ENCODE measurements around the gene FAM120B.
"Not testable (repeated sequence)": the region's sequence is repeated elsewhere in the genome, so short reads cannot be mapped to it uniquely, and the experiment has no call there.

FAM120B gene

DNA sequence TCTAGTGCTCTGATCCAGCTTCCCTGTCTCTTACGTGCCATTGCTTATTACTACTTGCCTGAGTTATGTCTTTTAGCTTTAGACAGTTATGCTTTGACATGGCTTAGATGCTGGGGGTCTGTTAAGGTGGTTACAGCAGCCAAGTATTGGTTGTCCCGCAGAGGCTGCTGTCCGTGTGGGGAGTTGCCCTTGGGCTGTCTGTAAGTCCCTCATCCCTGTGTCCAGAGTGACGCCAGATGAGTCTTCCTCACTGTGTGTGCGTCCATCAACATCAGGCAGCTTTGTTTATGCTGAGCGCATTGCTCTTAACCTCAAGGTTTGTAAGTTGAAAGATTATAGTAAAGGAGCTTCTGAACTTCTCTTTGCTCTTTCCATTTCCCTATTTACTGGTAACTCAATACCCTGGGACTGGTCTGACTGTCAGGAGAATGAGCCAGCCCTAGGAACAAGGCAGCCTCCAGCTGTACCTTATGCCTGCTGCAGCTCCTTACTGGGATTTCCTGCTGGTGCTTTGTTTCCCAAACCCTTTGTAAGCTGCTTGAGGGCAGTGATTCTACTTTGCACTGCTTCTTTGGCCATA is 7.2 kb downstream of the FAM120B start:
- peaks cover 41% of the 10 kb centered on the region for H3K36me3 Mint-ChIP-seq (ENCODE audit: low read depth)
- H3K27ac Mint-ChIP-seq, result no peak overlapping the region
- intact Hi-C loops (cut with micrococcal nuclease), result loop anchor here (10.0 kb wide), 1 partner anchor 479 kb away; no protein-coding TSS in a partner anchor
- no peaks in the 10 kb centered on the region for H3K9me3 Mint-ChIP-seq
- no peak overlapping the region for H3K4me3 Mint-ChIP-seq
- peaks cover 37% of the 10 kb centered on the region for H3K4me1 Mint-ChIP-seq (ENCODE audit: low read depth)
- H3K27me3 Mint-ChIP-seq, result no peaks in the 10 kb centered on the region

DNA sequence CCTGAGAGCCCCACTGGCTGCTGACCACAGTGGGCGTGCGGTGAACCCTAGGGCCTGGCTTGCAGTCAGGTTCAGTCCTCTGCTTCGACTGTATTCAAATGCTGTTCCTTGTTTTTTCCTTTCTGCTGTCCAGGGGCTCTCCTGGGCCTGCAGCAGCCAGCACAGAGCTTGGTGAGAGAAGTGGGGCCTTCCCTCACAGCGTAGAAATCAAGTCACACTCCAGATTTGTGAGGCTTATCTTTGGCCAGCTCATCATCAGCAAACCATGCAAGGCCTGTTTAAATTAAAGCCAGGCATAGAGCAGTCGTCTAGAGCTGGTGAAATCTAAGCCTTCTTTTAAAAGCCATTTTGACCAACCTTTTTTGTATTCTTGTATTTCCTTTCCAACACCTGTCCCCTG is 8.4 kb downstream of the FAM120B start:
- H3K27me3 Mint-ChIP-seq, result no peaks in the 10 kb centered on the region
- intact Hi-C loops (cut with micrococcal nuclease), result loop anchor here (10.0 kb wide), 1 partner anchor 480 kb away; no protein-coding TSS in a partner anchor
- peaks cover 51% of the 10 kb centered on the region for H3K36me3 Mint-ChIP-seq (ENCODE audit: low read depth)
- H3K4me1 Mint-ChIP-seq (ENCODE audit: low read depth), result peaks cover 40% of the 10 kb centered on the region
- H3K27ac Mint-ChIP-seq, result no peak overlapping the region
- no peaks in the 10 kb centered on the region for H3K9me3 Mint-ChIP-seq
- H3K4me3 Mint-ChIP-seq, result no peak overlapping the region

DNA sequence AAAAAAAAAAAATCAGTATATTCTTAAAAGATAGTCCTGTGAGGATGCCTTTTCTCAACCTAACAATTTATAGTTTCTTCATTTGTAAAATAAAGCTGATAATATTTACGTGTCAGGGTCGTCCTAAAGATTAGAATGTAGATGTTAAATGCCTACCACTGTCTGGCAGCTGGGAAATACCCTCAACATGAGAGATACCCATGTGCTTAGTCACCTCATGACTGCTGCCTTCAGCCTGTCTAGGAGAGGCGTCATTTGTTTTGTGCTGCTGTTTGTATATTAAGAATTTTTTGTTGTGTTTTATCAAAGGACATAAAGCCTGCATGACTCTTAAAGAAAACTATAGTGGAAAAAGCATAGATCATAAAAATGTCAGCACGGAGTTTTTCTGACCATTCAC is 9.5 kb downstream of the FAM120B start:
- H3K27ac Mint-ChIP-seq, result no peak overlapping the region
- H3K4me1 Mint-ChIP-seq (ENCODE audit: low read depth), result peaks cover 39% of the 10 kb centered on the region
- H3K4me3 Mint-ChIP-seq, result no peak overlapping the region
- intact Hi-C loops (cut with micrococcal nuclease), result loop anchor here (10.0 kb wide), 1 partner anchor 481 kb away; no protein-coding TSS in a partner anchor
- no peaks in the 10 kb centered on the region for H3K9me3 Mint-ChIP-seq
- H3K36me3 Mint-ChIP-seq (ENCODE audit: low read depth), result peaks cover 55% of the 10 kb centered on the region
- no peaks in the 10 kb centered on the region for H3K27me3 Mint-ChIP-seq

DNA sequence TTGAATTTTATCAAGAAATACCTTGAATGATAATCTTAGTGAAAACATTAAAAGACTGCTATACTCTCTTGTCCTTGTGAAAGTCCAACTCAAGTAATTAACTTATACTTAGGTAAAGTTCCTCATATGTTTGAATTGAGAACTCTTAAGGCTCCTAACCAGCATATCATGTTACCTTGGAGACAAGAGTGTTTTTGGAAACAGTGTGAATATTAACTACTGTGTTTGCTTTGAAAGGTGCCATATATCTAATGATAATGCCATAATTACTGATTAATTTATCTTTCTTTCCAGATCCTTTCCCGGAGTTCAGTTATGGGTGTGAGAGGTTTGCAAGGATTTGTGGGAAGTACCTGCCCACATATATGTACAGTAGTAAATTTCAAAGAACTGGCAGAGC is 10.5 kb downstream of the FAM120B start:
- Mint-ChIP-seq H3K36me3 (ENCODE audit: low read depth) (peaks cover 58% of the 10 kb centered on the region), H3K9me3 (no peaks in the 10 kb centered on the region), H3K4me3 (no peak overlapping the region), H3K4me1 (ENCODE audit: low read depth) (peaks cover 33% of the 10 kb centered on the region), H3K27me3 (no peaks in the 10 kb centered on the region), H3K27ac (no peak overlapping the region)
- intact Hi-C loops (cut with micrococcal nuclease), result loop anchor here (10.0 kb wide), 1 partner anchor 482 kb away; no protein-coding TSS in a partner anchor

DNA sequence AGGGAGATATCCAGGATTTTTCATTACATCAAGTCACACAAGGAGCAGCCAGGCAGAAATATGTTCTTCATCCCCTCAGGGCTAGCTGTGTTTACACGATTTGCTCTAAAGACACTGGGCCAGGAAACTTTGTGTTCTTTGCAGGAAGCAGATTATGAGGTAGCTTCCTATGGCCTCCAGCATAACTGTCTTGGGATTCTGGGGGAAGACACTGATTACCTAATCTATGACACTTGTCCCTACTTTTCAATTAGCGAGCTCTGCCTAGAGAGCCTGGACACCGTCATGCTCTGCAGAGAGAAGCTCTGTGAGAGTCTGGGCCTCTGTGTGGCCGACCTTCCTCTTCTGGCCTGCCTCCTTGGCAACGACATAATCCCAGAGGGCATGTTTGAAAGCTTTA is 11.2 kb downstream of the FAM120B start:
- no peak overlapping the region for H3K4me3 Mint-ChIP-seq
- no peaks in the 10 kb centered on the region for H3K9me3 Mint-ChIP-seq
- intact Hi-C loops (cut with micrococcal nuclease), result loop anchor here (10.0 kb wide), 1 partner anchor 483 kb away; no protein-coding TSS in a partner anchor
- H3K4me1 Mint-ChIP-seq (ENCODE audit: low read depth), result peaks cover 33% of the 10 kb centered on the region
- no peak overlapping the region for H3K27ac Mint-ChIP-seq
- H3K27me3 Mint-ChIP-seq, result no peaks in the 10 kb centered on the region
- peaks cover 65% of the 10 kb centered on the region for H3K36me3 Mint-ChIP-seq (ENCODE audit: low read depth)

DNA sequence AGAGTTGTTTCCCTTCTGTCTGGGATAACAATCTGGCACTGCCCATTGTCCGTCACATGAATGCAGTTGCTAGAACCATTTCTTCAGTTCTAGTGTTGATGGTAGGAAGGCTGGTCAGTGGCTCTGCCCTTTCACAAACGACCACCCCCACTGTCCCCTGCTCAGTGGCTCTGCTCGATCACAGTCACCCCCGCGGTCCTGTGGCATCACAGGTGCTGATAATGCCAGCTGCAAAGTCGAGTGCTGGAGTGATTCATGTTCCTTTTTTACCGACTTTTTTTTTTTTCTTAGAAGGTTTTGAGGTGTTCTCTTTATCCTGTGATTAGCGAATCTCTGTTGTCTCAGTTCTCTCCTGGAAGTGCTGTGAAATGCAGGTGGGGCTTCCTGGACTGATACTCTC is 22.8 kb downstream of the FAM120B start:
- Mint-ChIP-seq H3K4me1 (ENCODE audit: low read depth) (no peaks in the 10 kb centered on the region), H3K4me3 (no peak overlapping the region), H3K27ac (no peak overlapping the region), H3K9me3 (no peaks in the 10 kb centered on the region), H3K36me3 (ENCODE audit: low read depth) (peaks cover 96% of the 10 kb centered on the region), H3K27me3 (no peaks in the 10 kb centered on the region)
- intact Hi-C loops (cut with micrococcal nuclease), result no loop called here

DNA sequence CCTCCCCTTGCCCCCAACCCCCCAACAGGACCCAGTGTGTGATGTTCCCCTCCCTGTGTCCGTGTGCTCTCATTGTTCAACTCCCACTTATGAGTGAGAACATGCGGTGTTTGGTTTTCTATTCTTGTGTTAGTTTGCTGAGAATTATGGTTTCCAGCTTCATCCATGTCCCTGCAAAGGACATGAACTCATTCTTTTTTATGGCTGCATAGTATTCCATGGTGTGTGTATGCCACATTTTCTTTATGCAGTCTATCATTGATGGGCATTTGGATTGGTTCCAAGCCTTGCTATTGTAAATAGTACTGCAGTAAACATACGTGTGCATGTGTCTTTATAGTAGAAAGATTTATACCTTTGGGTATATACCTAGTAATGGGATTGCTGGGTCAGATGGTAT is 28.6 kb downstream of the FAM120B start:
- peaks cover 82% of the 10 kb centered on the region for H3K36me3 Mint-ChIP-seq (ENCODE audit: low read depth)
- H3K4me3 Mint-ChIP-seq; H3K27ac Mint-ChIP-seq; H3K4me1 Mint-ChIP-seq (ENCODE audit: low read depth); H3K27me3 Mint-ChIP-seq; intact Hi-C loops (cut with micrococcal nuclease); H3K9me3 Mint-ChIP-seq: not testable (repeated sequence)

GRCh38 chr6:170344631-170345576 is 38.3 kb downstream of the FAM120B start:
- Mint-ChIP-seq H3K4me3 (no peak overlapping the region), H3K27ac (peak overlapping the region; percentile 3), H3K9me3 (peaks cover 6% of the 10 kb centered on the region), H3K27me3 (no peaks in the 10 kb centered on the region), H3K4me1 (ENCODE audit: low read depth) (peaks cover 8% of the 10 kb centered on the region), H3K36me3 (ENCODE audit: low read depth) (peaks cover 94% of the 10 kb centered on the region)
- intact Hi-C loops (cut with micrococcal nuclease), result no loop called here

DNA sequence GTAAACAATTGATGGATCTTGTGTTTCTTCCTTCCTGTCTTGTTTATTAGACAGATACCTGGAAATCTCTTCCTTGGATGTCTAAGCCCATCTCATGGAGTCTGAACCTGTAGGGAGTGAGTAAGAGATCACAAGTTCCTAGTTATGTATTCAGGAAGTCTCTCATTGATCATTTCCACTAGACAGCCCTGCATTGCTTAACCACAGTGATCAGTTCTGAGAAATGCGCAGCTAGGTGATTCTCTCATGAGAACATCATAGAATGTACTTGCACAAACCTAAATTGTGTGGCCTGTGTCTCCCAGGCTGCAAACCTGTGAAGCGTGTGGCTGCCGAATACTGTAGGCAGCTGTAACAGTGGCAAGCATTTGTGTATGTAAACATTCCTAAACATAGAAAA is 39.1 kb downstream of the FAM120B start:
- peaks cover 94% of the 10 kb centered on the region for H3K36me3 Mint-ChIP-seq (ENCODE audit: low read depth)
- H3K27ac Mint-ChIP-seq, result no peak overlapping the region
- intact Hi-C loops (cut with micrococcal nuclease), result no loop called here

GRCh38 chr6:170346649-170347048 is 40.1 kb downstream of the FAM120B start:
- peaks cover 24% of the 10 kb centered on the region for H3K9me3 Mint-ChIP-seq
- intact Hi-C loops (cut with micrococcal nuclease), result no loop called here
- H3K27me3 Mint-ChIP-seq, result no peaks in the 10 kb centered on the region
- H3K4me3 Mint-ChIP-seq, result no peak overlapping the region
- H3K27ac Mint-ChIP-seq, result no peak overlapping the region
- peaks cover 92% of the 10 kb centered on the region for H3K36me3 Mint-ChIP-seq (ENCODE audit: low read depth)
- peaks cover 8% of the 10 kb centered on the region for H3K4me1 Mint-ChIP-seq (ENCODE audit: low read depth)

More for the DNA sequence above, 39.1 kb downstream of the FAM120B start:
- Mint-ChIP-seq H3K4me3 (no peak overlapping the region), H3K27me3 (no peaks in the 10 kb centered on the region), H3K9me3 (peaks cover 14% of the 10 kb centered on the region), H3K4me1 (ENCODE audit: low read depth) (peaks cover 8% of the 10 kb centered on the region)

DNA sequence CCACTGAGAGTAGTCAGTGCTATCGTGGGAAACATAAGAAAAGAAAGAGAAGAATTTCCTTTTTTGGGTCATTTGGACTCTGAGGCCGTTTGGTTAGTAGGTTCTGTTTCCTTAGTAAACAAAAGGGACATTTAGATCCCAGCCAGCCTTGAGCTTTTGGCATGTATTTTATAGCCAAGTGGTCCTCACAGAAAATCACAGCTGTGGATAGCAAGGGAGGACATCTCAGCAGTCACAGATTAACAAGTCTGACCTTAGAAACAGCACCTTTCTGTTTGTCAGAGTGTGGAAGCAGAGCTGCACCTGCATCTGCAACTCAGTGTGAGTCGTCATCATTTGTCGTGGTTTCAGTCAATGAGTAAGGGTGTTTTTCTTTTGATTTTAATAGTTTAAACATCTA is 40.5 kb downstream of the FAM120B start:
- Mint-ChIP-seq H3K27ac (no peak overlapping the region), H3K36me3 (ENCODE audit: low read depth) (peaks cover 92% of the 10 kb centered on the region), H3K27me3 (no peaks in the 10 kb centered on the region), H3K4me3 (no peak overlapping the region), H3K4me1 (ENCODE audit: low read depth) (peaks cover 8% of the 10 kb centered on the region), H3K9me3 (peaks cover 28% of the 10 kb centered on the region)
- intact Hi-C loops (cut with micrococcal nuclease), result no loop called here

GRCh38 chr6:170347975-170348374 is 41.4 kb downstream of the FAM120B start:
- Mint-ChIP-seq H3K9me3 (peaks cover 37% of the 10 kb centered on the region), H3K4me1 (ENCODE audit: low read depth) (peaks cover 8% of the 10 kb centered on the region), H3K36me3 (ENCODE audit: low read depth) (peaks cover 85% of the 10 kb centered on the region), H3K4me3 (no peak overlapping the region), H3K27me3 (no peaks in the 10 kb centered on the region), H3K27ac (no peak overlapping the region)
- intact Hi-C loops (cut with micrococcal nuclease), result no loop called here

- H3K27ac Mint-ChIP-seq; H3K4me1 Mint-ChIP-seq (ENCODE audit: low read depth); intact Hi-C loops (cut with micrococcal nuclease); H3K27me3 Mint-ChIP-seq; H3K4me3 Mint-ChIP-seq: not testable (repeated sequence)
- H3K9me3 Mint-ChIP-seq, result peaks cover 39% of the 10 kb centered on the region
- peaks cover 63% of the 10 kb centered on the region for H3K36me3 Mint-ChIP-seq (ENCODE audit: low read depth)
These were observed 44.9 kb downstream of the FAM120B start for GRCh38 chr6:170351456-170351855.

GRCh38 chr6:170355190-170355589 is 48.6 kb downstream of the FAM120B start:
- H3K4me3 Mint-ChIP-seq; intact Hi-C loops (cut with micrococcal nuclease); H3K27me3 Mint-ChIP-seq; H3K27ac Mint-ChIP-seq; H3K4me1 Mint-ChIP-seq (ENCODE audit: low read depth): not testable (repeated sequence)
- H3K9me3 Mint-ChIP-seq, result peaks cover 29% of the 10 kb centered on the region
- H3K36me3 Mint-ChIP-seq (ENCODE audit: low read depth), result peaks cover 59% of the 10 kb centered on the region

Data from dendritic cell treated with granulocyte-macrophage colony-stimulating factor and Interleukin-4, amounts not matched to agents 40 ng/mL and 50 ng/mL, for 4 days (primary cell).